SU-DHL-6 (cell line): ENCODE results near the gene PGBD5.
A peak's percentile ranks its signal among the peaks of the same experiment; 100 is the strongest.

ENCODE experiments used
- H2AFZ ChIP-seq: fragments of 200-600 bp; sonication (generic); 2 replicates; pipeline ENCODE4 v1.6.1; 2014; ENCODE audit warnings: low read depth, mild to moderate bottlenecking, moderate library complexity, mixed read lengths, antibody characterized with exemption, low read length; ENCODE audit not compliant: severe bottlenecking
- H3F3A ChIP-seq: fragments of 200-600 bp; shearing (Covaris generic); 2 replicates; pipeline ENCODE4 v1.6.0; 2016; ENCODE audit warnings: antibody characterized with exemption, mild to moderate bottlenecking; ENCODE audit not compliant: insufficient read depth
- H3K27ac ChIP-seq: fragments of 200-600 bp; sonication (generic); 2 replicates; pipeline ENCODE4 v1.5.1; 2016; ENCODE audit warnings: low read depth, mild to moderate bottlenecking, low read length, moderate library complexity, mixed read lengths
- H3K27me3 ChIP-seq: fragments of 200-600 bp; sonication (generic), shearing (Covaris generic); 2 replicates; pipeline ENCODE4 v1.6.0; 2014; ENCODE audit warnings: mild to moderate bottlenecking, low read length
- H3K36me3 ChIP-seq: fragments of 200-600 bp; sonication (generic); 2 replicates; pipeline ENCODE4 v1.6.1; 2014; ENCODE audit warnings: mild to moderate bottlenecking, low read length, mixed read lengths
- H3K4me2 ChIP-seq: fragments of 300-600, 200-600 bp; shearing (Covaris generic), sonication (generic); 2 replicates; pipeline ENCODE4 v1.6.0; 2014; ENCODE audit warnings: low read length, low read depth, mild to moderate bottlenecking; ENCODE audit not compliant: poor library complexity, severe bottlenecking
- H3K4me3 ChIP-seq: fragments of 200-600 bp; sonication (generic); 2 replicates; pipeline ENCODE4 v1.5.1; 2014; ENCODE audit warnings: antibody characterized with exemption, low read length, mild to moderate bottlenecking, mixed read lengths; ENCODE audit not compliant: insufficient read depth, poor library complexity, severe bottlenecking
- H3K79me2 ChIP-seq: fragments of 200-600 bp; sonication (generic); 2 replicates; pipeline ENCODE4 v1.6.1; 2014; ENCODE audit warnings: mild to moderate bottlenecking, low read length, moderate library complexity; ENCODE audit not compliant: insufficient read depth
- H3K9ac ChIP-seq: fragments of 200-600 bp; sonication (generic); 2 replicates; pipeline ENCODE4 v1.7.0; 2014; ENCODE audit warnings: mild to moderate bottlenecking, low read length
- H3K9me2 ChIP-seq: fragments of 200-600 bp; sonication (generic); replicated peaks from 2 replicates; pipeline ENCODE4 v1.6.1; 2014; ENCODE audit warnings: low read length; ENCODE audit not compliant: insufficient read depth
- H3K9me3 ChIP-seq: fragments of 200-600 bp; sonication (generic); 2 replicates; pipeline ENCODE4 v1.6.1; 2014; ENCODE audit warnings: low read length, mixed read lengths; ENCODE audit not compliant: insufficient read depth
- H4K20me1 ChIP-seq: fragments of 200-600 bp; sonication (generic); 2 replicates; pipeline ENCODE4 v1.6.1; 2014; ENCODE audit warnings: low read depth, mild to moderate bottlenecking, antibody characterized with exemption, low read length, moderate library complexity, mixed read lengths
- CTCF ChIP-seq: fragments of 200-600 bp; sonication (generic); IDR thresholded peaks from one replicate; pipeline ENCODE4 v1.5.1; 2017; ENCODE audit warnings: antibody characterized with exemption, mild to moderate bottlenecking, low read length, moderate library complexity; ENCODE audit not compliant: insufficient read depth, poor library complexity, severe bottlenecking
- EZH2phosphoT487 ChIP-seq: fragments of 200-600 bp; sonication (generic), shearing (Covaris generic); conservative IDR thresholded peaks from 2 replicates; pipeline ENCODE4 v1.6.1; 2018; ENCODE audit warnings: mild to moderate bottlenecking, antibody characterized with exemption, low read length, moderate library complexity, mixed read lengths

The PGBD5 gene

DNA sequence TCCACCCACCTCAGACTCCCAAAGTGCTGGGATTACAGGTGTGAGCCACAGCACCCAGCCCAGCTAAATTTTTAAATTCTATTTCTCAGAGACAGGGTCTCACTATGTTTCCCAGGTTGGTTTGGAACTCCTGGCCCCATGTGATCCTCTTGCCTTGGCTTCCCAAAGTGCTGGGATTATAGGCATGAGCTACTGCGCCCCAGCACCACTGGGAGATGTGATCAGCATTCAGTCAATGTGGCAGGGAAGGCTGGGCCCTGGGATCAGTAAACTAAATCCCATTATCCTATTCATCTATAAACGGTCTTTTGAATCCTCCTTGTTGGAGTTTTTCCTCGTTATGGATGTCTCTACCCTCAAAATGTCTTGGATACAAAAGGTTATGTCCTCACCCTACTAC lies 113.5 kb downstream of the PGBD5 start:
- no peaks in the 10 kb centered on the region for H3K9me2 ChIP-seq
- no peaks in the 10 kb centered on the region for H3K36me3 ChIP-seq
- no peaks in the 10 kb centered on the region for H3K9me3 ChIP-seq
- H3K27ac ChIP-seq, result no peak overlapping the region
- no peak overlapping the region for H2AFZ ChIP-seq
- no peaks in the 10 kb centered on the region for H3F3A ChIP-seq
- TF ChIP-seq EZH2phosphoT487 (no peak), CTCF (no peak)
- H4K20me1 ChIP-seq, result no peaks in the 10 kb centered on the region
- no peak overlapping the region for H3K4me3 ChIP-seq
- no peaks in the 10 kb centered on the region for H3K27me3 ChIP-seq
- H3K9ac ChIP-seq, result no peak overlapping the region
- no peak overlapping the region for H3K4me2 ChIP-seq
- H3K79me2 ChIP-seq, result no peaks in the 10 kb centered on the region

DNA sequence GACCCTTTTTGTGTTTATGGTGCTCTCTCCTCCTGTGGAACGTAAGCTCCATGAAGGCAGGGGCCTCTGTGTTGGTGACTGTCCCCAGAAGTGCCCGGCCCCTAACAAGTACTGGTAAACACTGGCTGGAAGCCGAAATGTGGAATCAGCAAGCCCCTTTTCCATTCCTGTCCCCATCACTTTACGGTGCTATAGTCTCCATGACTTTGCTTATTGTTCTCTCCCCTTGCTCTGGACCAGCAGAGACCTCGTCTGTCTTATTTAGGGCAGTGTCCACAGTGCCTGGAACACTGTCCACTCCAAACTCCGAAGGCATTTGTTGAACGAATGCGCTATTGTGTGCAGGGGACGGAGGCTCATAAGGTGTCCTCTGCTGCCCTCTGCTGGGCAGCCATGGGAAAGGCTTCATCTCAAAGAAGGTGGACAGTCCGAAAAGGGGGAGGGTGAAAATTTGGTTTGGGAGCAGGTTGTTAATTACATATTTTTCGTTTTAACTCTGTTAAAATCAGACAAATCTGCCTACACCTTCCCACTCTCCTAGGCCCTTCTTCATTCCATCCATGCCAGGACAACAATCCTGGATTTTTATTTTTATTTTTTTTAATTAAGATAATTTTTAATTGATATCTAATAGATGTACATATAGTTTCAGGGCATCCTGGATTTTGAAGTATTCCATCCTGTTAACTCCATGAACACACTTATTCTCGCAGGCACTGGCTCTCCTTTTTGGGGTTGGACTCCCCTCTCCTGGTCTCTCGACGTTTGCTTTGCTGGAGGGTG lies 115.6 kb downstream of the PGBD5 start:
- no peaks in the 10 kb centered on the region for H3K9me3 ChIP-seq
- H4K20me1 ChIP-seq, result no peaks in the 10 kb centered on the region
- H3K27me3 ChIP-seq, result no peaks in the 10 kb centered on the region
- H3F3A ChIP-seq, result no peaks in the 10 kb centered on the region
- no peaks in the 10 kb centered on the region for H3K79me2 ChIP-seq
- no peaks in the 10 kb centered on the region for H3K36me3 ChIP-seq
- H2AFZ ChIP-seq, result no peak overlapping the region
- no peak overlapping the region for H3K4me3 ChIP-seq
- H3K9ac ChIP-seq, result no peak overlapping the region
- no peak overlapping the region for H3K27ac ChIP-seq
- TF ChIP-seq CTCF (peak; percentile 83), EZH2phosphoT487 (no peak)
- no peaks in the 10 kb centered on the region for H3K9me2 ChIP-seq
- no peak overlapping the region for H3K4me2 ChIP-seq

GRCh38 chr1:230309646-230310177 lies 116.4 kb downstream of the PGBD5 start:
- Histone ChIP-seq H3K27me3 (no peaks in the 10 kb centered on the region), H2AFZ (no peak overlapping the region), H3K9me2 (no peaks in the 10 kb centered on the region), H3K36me3 (no peaks in the 10 kb centered on the region), H4K20me1 (no peaks in the 10 kb centered on the region), H3K79me2 (no peaks in the 10 kb centered on the region), H3F3A (no peaks in the 10 kb centered on the region), H3K4me2 (no peak overlapping the region), H3K4me3 (no peak overlapping the region), H3K9ac (no peak overlapping the region), H3K27ac (no peak overlapping the region), H3K9me3 (no peaks in the 10 kb centered on the region)
- TF ChIP-seq EZH2phosphoT487, result no peak
- no peak for TF ChIP-seq CTCF
